Measurements from ENCODE around the gene YPEL3. TPM values are rescaled to one million over a fixed set of nuclear protein-coding genes. Genes with fewer than 3 reads are reported as not detected.
"Not testable (repeated sequence)": the region's sequence is repeated elsewhere in the genome, so short reads cannot be mapped to it uniquely, and the experiment has no call there.

Gene YPEL3
- total RNA-seq, 4 donors from 2014 or later = 90.8 to 154 (median 125) TPM

- Histone ChIP-seq H3K9me3 (no peaks in the 10 kb centered on the region), H3K27ac (peak overlapping the region; percentile 81 to 98 (median 88)), H3K4me1 (peaks cover 38 to 81% (median 55%) of the 10 kb centered on the region in 4 donors), H3K27me3 (no peaks in the 10 kb centered on the region), H3K4me3 (no peak overlapping the region), H3K36me3 (peaks cover 0 to 23% (median 11%) of the 10 kb centered on the region in 4 donors)
- intact Hi-C loops (cut with DNase I; ENCODE audit: low total_unique reads) = loop anchor here (10.0 kb wide), 1 partner anchor 68 kb away; the partner anchor contains the start of gene CORO1A
- DNase-seq = no peak
- no peak for TF ChIP-seq POLR2A (IDR thresholded peaks at IDR 0.05)
- no peak for TF ChIP-seq EP300 (IDR thresholded peaks at IDR 0.05; ENCODE audit: low read depth)
- TF ChIP-seq CTCF (IDR thresholded peaks at IDR 0.05) = no peak
- TF ChIP-seq POLR2AphosphoS5 (IDR thresholded peaks at IDR 0.05) = no peak
- in situ Hi-C loops (cut with MboI; ENCODE audit: low pct_ligation_motif_present in 1 of 4, low pct_unique_long_range_greater_than_20kb in 1 of 4, low sequenced_read_pairs in 3 of 4) = loop anchor here in 2 of 4 donors (25.0 kb wide), 1 partner anchor 296 kb away; the partner anchor contains the start of gene ZNF771 (in 2 of the 2)
- 60 to 74% methylated on average over 1 to 16 of the region's 16 CpGs for WGBS, 2 donors (ENCODE audit: low coverage in 1 of 2)
These were observed 20.5 kb upstream of the YPEL3 start for GRCh38 chr16:30116291-30117207.

GRCh38 chr16:30115238-30115637, 19.2 kb upstream of the YPEL3 start:
- Histone ChIP-seq H3K27ac (peak overlapping the region; percentile 81 to 98 (median 88)), H3K36me3 (peaks cover 0 to 23% (median 11%) of the 10 kb centered on the region in 4 donors), H3K4me3 (no peak overlapping the region), H3K4me1 (peaks cover 33 to 69% (median 45%) of the 10 kb centered on the region in 4 donors), H3K27me3 (no peaks in the 10 kb centered on the region), H3K9me3 (no peaks in the 10 kb centered on the region)
- in situ Hi-C loops (cut with MboI; ENCODE audit: low pct_ligation_motif_present in 1 of 4, low pct_unique_long_range_greater_than_20kb in 1 of 4, low sequenced_read_pairs in 3 of 4) (loop anchor here in 2 of 4 donors (25.0 kb wide), 1 partner anchor 297 kb away; the partner anchor contains the start of gene ZNF771 (in 2 of the 2)), intact Hi-C loops (cut with DNase I; ENCODE audit: low total_unique reads) (loop anchor here (10.0 kb wide), 1 partner anchor 70 kb away; the partner anchor contains the start of gene CORO1A)
- TF ChIP-seq POLR2AphosphoS5 (IDR thresholded peaks at IDR 0.05) (peak; percentile 37 to 71 (median 64)), EP300 (IDR thresholded peaks at IDR 0.05; ENCODE audit: low read depth) (peak; percentile 39), CTCF (IDR thresholded peaks at IDR 0.05) (no peak), POLR2A (IDR thresholded peaks at IDR 0.05) (peak; percentile 42)
- 4 to 55% methylated on average over 5 to 7 of the region's 7 CpGs for WGBS, 2 donors (ENCODE audit: low coverage in 1 of 2)
- DNase-seq = peak; percentile 90

- H3K4me3 ChIP-seq, H3K27me3 ChIP-seq, DNase-seq, H3K9me3 ChIP-seq: not testable (repeated sequence)
- Histone ChIP-seq H3K4me1 (peaks cover 30 to 65% (median 42%) of the 10 kb centered on the region in 4 donors), H3K27ac (peak overlapping the region; percentile 81 to 98 (median 88)), H3K36me3 (peaks cover 0 to 25% (median 12%) of the 10 kb centered on the region in 4 donors)
- 31 to 73% methylated on average over 2 to 7 of the region's 7 CpGs for WGBS, 2 donors (ENCODE audit: low coverage in 1 of 2)
- intact Hi-C loops (cut with DNase I; ENCODE audit: low total_unique reads) (loop anchor here (10.0 kb wide), 1 partner anchor 70 kb away; the partner anchor contains the start of gene CORO1A), in situ Hi-C loops (cut with MboI; ENCODE audit: low pct_ligation_motif_present in 1 of 4, low pct_unique_long_range_greater_than_20kb in 1 of 4, low sequenced_read_pairs in 3 of 4) (loop anchor here in 2 of 4 donors (25.0 kb wide), 1 partner anchor 297 kb away; the partner anchor contains the start of gene ZNF771 (in 2 of the 2))
These were observed 18.8 kb upstream of the YPEL3 start for GRCh38 chr16:30114833-30115232.

- WGBS, 2 donors (ENCODE audit: low coverage in 1 of 2) = 68% methylated on average over 11 of the region's 11 CpGs; no CpG with 5 or more reads in 1 of the 2 donors
- Histone ChIP-seq H3K27me3 (no peaks in the 10 kb centered on the region), H3K9me3 (no peaks in the 10 kb centered on the region), H3K4me3 (no peak overlapping the region), H3K27ac (peak overlapping the region; percentile 81 to 98 (median 88)), H3K36me3 (peaks cover 0 to 28% (median 14%) of the 10 kb centered on the region in 4 donors), H3K4me1 (peaks cover 28 to 61% (median 39%) of the 10 kb centered on the region in 4 donors)
- no peak for DNase-seq
- in situ Hi-C loops (cut with MboI; ENCODE audit: low pct_ligation_motif_present in 1 of 4, low pct_unique_long_range_greater_than_20kb in 1 of 4, low sequenced_read_pairs in 3 of 4) = loop anchor here in 2 of 4 donors (25.0 kb wide), 1 partner anchor 298 kb away; the partner anchor contains the start of gene ZNF771 (in 2 of the 2)
- no peak for TF ChIP-seq POLR2A (IDR thresholded peaks at IDR 0.05)
- TF ChIP-seq EP300 (IDR thresholded peaks at IDR 0.05; ENCODE audit: low read depth) = no peak
- TF ChIP-seq POLR2AphosphoS5 (IDR thresholded peaks at IDR 0.05) = no peak
- no peak for TF ChIP-seq CTCF (IDR thresholded peaks at IDR 0.05)
- intact Hi-C loops (cut with DNase I; ENCODE audit: low total_unique reads) = loop anchor here (10.0 kb wide), 1 partner anchor 70 kb away; the partner anchor contains the start of gene CORO1A
These were observed 18.4 kb upstream of the YPEL3 start for GRCh38 chr16:30114411-30114810.

All from transverse colon (tissue), 4 donors.